Measurements from ENCODE around the gene RBL2. TPM values are rescaled to one million over a fixed set of nuclear protein-coding genes. Genes with fewer than 3 reads are reported as not detected.

RBL2 gene
- total RNA-seq, 1 donor from 2014 or later, result 36.0 TPM

- no peaks in the 10 kb centered on the region for H3K27me3 ChIP-seq (ENCODE audit: low read depth)
- peak within 1 kb of the TSS; percentile 98 for H3K27ac ChIP-seq (replicated peaks)
- intact Hi-C loops (cut with micrococcal nuclease), result no loop called here
- peak; percentile 37 for DNase-seq
- peaks cover 21% of the 10 kb centered on the region for H3K36me3 ChIP-seq
- H3K4me3 ChIP-seq, result peak within 1 kb of the TSS; percentile 90
- H3K4me1 ChIP-seq, result peaks cover 53% of the 10 kb centered on the region
- H3K9me3 ChIP-seq (replicated peaks), result no peaks in the 10 kb centered on the region
- TF ChIP-seq CTCF (IDR thresholded peaks at IDR 0.05; ENCODE audit: borderline replicate concordance), result no peak
Observed at GRCh38 chr16:53502331-53503269, 68.3 kb downstream of the RBL2 start, which contains the start of gene AKTIP. Gene AKTIP (minus strand): TSS chr16:53503209. CDS start chr16:53500259, 2,950 bp downstream.

- Histone ChIP-seq H3K27ac (replicated peaks) (peak overlapping the region; percentile 98), H3K9me3 (replicated peaks) (no peaks in the 10 kb centered on the region), H3K27me3 (ENCODE audit: low read depth) (no peaks in the 10 kb centered on the region), H3K36me3 (peaks cover 13% of the 10 kb centered on the region), H3K4me1 (peaks cover 53% of the 10 kb centered on the region), H3K4me3 (peak overlapping the region; percentile 90)
- peak; percentile 100 for DNase-seq
- TF ChIP-seq CTCF (IDR thresholded peaks at IDR 0.05; ENCODE audit: borderline replicate concordance), result no peak
- intact Hi-C loops (cut with micrococcal nuclease), result no loop called here
Observed at GRCh38 chr16:53503270-53503923, 69.1 kb downstream of the RBL2 start.

GRCh38 chr16:53503991-53504663 is 69.9 kb downstream of the RBL2 start:
- H3K36me3 ChIP-seq, result peaks cover 5% of the 10 kb centered on the region
- H3K9me3 ChIP-seq (replicated peaks), result no peaks in the 10 kb centered on the region
- no peaks in the 10 kb centered on the region for H3K27me3 ChIP-seq (ENCODE audit: low read depth)
- H3K27ac ChIP-seq (replicated peaks), result peak overlapping the region; percentile 98
- peak; percentile 58 for DNase-seq
- H3K4me1 ChIP-seq, result peaks cover 55% of the 10 kb centered on the region
- peak overlapping the region; percentile 90 for H3K4me3 ChIP-seq
- intact Hi-C loops (cut with micrococcal nuclease), result no loop called here
- TF ChIP-seq CTCF (IDR thresholded peaks at IDR 0.05; ENCODE audit: borderline replicate concordance), result no peak

- no peak for TF ChIP-seq CTCF (IDR thresholded peaks at IDR 0.05; ENCODE audit: borderline replicate concordance)
- intact Hi-C loops (cut with micrococcal nuclease), result no loop called here
Observed at GRCh38 chr16:53504665-53505064, 70.4 kb downstream of the RBL2 start.

GRCh38 chr16:53506254-53506653 is 72.0 kb downstream of the RBL2 start:
- TF ChIP-seq CTCF (IDR thresholded peaks at IDR 0.05; ENCODE audit: borderline replicate concordance), result no peak
- Histone ChIP-seq H3K9me3 (replicated peaks) (no peaks in the 10 kb centered on the region), H3K4me3 (no peak overlapping the region), H3K27me3 (ENCODE audit: low read depth) (no peaks in the 10 kb centered on the region), H3K4me1 (peaks cover 63% of the 10 kb centered on the region), H3K27ac (replicated peaks) (peak overlapping the region; percentile 98), H3K36me3 (no peaks in the 10 kb centered on the region)
- intact Hi-C loops (cut with micrococcal nuclease), result no loop called here
- no peak for DNase-seq

More at GRCh38 chr16:53504665-53505064, 70.4 kb downstream of the RBL2 start:
- Histone ChIP-seq H3K9me3 (replicated peaks) (no peaks in the 10 kb centered on the region), H3K4me3 (peak overlapping the region; percentile 90), H3K4me1 (peaks cover 60% of the 10 kb centered on the region), H3K36me3 (no peaks in the 10 kb centered on the region), H3K27me3 (ENCODE audit: low read depth) (no peaks in the 10 kb centered on the region), H3K27ac (replicated peaks) (peak overlapping the region; percentile 98)
- DNase-seq, result no peak

Data from left ventricle myocardium inferior (tissue), 1 donor.